Measurements from ENCODE around the gene CLPTM1L.
"Not testable (repeated sequence)": the region's sequence is repeated elsewhere in the genome, so short reads cannot be mapped to it uniquely, and the experiment has no call there.

CLPTM1L gene

DNA sequence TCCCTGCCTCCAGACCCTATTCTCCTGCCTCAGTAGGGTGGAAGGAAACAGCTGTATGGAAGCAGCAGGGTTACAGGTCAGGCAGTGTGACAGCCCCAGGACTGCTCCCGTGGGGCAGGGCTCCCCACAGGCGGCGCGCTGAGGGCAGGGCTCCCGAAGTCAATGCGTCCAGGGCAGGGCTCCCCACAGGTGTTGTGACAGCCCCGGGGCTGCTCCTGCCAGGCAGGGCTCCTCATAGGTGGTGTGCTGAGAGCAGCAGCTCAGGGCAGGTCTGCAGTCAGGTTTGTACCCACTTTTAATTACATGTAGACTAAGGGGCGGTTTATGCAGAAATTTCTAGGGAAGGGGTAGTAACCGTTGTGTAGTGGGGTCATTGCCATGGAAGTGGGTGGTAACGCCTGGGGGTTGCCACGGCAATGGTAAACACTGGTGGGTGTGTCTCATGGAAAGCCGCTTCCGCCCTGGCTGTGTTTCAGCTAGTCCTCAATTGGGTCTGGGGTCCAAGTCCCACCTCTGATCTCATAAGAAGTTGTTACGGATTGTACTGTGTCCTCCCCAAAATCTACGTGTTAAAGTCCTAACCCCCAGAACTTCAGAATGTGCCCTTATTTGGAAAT, 33.4 kb downstream of the CLPTM1L start:
- DNase-seq: no peak

DNA sequence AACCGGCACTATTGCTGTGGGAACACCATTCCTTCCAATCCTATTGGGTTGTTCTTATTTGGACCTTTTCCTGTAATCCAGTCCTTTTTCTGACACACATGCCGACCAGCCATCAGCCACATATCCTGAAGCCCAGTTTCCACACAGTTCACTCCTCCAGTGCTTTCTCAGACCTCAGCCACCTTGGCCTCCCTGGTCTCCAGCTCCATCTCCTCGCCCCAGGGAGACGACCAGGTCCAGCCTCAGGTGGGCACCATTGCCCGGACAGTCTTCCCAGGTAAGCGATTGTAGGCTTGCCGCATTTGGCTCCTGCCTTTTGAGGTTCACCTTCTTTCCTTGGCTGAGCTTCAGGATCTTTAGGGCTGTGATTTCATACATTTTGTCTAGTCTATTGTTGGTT, 34.8 kb downstream of the CLPTM1L start:
- no peak for DNase-seq

DNA sequence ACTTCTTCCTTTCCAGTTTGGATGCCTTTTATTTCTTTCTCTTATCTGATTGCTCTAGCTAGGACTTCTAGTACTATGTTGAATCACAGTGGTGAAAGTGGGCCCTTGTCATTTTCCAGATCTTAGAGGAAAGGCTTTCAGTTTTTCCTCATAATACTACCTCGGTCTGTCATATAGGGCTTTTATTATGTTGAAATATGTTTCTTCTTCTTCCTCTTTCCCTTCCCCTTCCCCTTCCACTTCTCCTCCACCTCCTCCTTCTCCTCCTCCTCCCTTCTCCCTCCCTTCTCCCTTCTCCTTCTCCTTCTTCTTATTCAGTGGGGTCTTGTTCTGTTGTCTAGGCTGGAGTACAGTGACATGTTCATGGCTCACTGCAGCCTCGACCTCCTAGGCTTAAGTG, 40.9 kb downstream of the CLPTM1L start:
- DNase-seq: no peak

GRCh38 chr5:1302258-1302657, 42.6 kb downstream of the CLPTM1L start:
- DNase-seq: no peak

DNA sequence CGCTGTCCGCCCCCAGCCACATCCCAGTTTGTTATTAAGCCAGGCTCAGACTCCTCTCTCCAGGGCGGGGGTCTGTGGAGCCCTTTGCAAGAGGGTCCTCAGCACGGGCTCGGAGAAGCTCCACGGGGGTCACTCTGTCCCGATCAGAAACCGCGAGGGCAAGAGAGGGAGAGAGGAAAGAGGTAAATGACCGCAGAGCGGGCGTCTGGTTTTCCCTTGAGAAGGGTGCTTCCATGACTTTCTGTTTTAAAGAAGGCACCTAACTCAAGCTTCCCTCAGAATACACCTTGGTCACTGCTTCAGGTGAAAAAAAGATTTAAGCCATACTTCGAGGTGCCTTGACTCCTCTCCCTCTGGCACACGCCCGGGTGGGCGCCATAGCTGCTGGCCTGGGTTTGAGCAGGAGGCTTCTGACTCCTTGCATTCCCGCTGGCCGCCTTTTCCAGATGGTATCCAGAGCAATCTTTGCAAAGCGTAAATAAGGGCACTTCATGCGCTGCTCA, 44.3 kb downstream of the CLPTM1L start:
- DNase-seq: no peak

GRCh38 chr5:1299961-1300360, 44.9 kb downstream of the CLPTM1L start:
- DNase-seq: no peak

DNA sequence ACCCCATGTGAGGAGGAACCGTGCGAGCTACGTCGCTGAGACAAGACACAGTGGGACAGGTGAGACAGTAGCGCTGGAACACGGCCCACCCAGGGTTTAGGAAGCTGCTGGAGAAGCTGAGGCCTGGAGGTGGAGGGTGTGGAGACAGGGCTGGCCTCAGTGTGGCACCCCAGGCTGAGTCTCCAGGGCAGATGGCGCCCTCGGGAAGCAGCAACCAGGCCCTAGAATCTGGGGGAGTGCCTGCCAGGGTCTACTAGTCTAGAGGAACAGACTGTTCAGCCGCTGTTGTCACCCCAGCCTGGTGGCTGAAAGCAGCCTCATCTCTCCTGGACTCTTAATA, 45.4 kb downstream of the CLPTM1L start:
- no peak for DNase-seq

GRCh38 chr5:1298723-1299510, 46.0 kb downstream of the CLPTM1L start:
- DNase-seq: no peak

GRCh38 chr5:1298067-1298551, 46.8 kb downstream of the CLPTM1L start:
- DNase-seq: no peak

- DNase-seq: peak; percentile 31
These were observed 47.7 kb downstream of the CLPTM1L start for GRCh38 chr5:1297243-1297642.

- DNase-seq: no peak
These were observed 49.3 kb downstream of the CLPTM1L start for GRCh38 chr5:1295650-1296037.

DNA sequence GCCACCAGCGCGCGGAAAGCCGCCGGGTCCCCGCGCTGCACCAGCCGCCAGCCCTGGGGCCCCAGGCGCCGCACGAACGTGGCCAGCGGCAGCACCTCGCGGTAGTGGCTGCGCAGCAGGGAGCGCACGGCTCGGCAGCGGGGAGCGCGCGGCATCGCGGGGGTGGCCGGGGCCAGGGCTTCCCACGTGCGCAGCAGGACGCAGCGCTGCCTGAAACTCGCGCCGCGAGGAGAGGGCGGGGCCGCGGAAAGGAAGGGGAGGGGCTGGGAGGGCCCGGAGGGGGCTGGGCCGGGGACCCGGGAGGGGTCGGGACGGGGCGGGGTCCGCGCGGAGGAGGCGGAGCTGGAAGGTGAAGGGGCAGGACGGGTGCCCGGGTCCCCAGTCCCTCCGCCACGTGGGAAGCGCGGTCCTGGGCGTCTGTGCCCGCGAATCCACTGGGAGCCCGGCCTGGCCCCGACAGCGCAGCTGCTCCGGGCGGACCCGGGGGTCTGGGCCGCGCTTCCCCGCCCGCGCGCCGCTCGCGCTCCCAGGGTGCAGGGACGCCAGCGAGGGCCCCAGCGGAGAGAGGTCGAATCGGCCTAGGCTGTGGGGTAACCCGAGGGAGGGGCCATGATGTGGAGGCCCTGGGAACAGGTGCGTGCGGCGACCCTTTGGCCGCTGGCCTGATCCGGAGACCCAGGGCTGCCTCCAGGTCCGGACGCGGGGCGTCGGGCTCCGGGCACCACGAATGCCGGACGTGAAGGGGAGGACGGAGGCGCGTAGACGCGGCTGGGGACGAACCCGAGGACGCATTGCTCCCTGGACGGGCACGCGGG, 49.9 kb downstream of the CLPTM1L start, which contains the start of gene TERT:
TERT (minus strand) TSS at position 234 of the 815 bp plus-strand sequence; CDS start at position 155, 79 bp downstream.
- no peak for DNase-seq

GRCh38 chr5:1294206-1294834, 50.6 kb downstream of the CLPTM1L start:
- no peak for DNase-seq

DNA sequence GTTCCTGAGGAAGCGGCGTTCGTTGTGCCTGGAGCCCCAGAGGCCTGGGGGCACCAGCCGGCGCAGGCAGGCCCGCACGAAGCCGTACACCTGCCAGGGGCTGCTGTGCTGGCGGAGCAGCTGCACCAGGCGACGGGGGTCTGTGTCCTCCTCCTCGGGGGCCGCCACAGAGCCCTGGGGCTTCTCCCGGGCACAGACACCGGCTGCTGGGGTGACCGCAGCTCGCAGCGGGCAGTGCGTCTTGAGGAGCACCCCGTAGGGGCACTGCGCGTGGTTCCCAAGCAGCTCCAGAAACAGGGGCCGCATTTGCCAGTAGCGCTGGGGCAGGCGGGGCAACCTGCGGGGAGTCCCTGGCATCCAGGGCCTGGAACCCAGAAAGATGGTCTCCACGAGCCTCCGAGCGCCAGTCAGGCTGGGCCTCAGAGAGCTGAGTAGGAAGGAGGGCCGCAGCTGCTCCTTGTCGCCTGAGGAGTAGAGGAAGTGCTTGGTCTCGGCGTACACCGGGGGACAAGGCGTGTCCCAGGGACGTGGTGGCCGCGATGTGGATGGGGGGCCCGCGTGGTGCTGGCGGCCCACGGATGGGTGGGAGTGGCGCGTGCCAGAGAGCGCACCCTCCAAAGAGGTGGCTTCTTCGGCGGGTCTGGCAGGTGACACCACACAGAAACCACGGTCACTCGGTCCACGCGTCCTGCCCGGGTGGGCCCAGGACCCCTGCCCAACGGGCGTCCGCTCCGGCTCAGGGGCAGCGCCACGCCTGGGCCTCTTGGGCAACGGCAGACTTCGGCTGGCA, 51.3 kb downstream of the CLPTM1L start:
- no peak for DNase-seq

GRCh38 chr5:1292846-1293415, 52.0 kb downstream of the CLPTM1L start:
- no peak for DNase-seq

GRCh38 chr5:1292139-1292538, 52.8 kb downstream of the CLPTM1L start:
- DNase-seq: no peak

GRCh38 chr5:1291611-1292080, 53.3 kb downstream of the CLPTM1L start:
- DNase-seq: no peak

DNA sequence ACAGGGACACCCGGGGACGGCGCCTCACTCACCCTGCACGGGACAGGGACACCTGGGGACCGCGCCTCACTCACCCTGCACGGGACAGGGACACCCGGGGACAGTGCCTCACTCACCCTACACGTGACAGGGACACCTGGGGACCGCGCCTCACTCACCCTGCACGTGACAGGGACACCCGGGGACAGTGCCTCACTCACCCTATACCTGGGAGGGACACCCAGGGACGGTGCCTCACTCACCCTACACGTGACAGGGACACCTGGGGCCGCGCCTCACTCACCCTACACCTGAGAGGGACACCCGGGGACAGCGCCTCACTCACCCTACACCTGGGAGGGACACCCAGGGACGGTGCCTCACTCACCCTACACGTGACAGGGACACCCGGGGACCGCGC, 53.9 kb downstream of the CLPTM1L start:
- DNase-seq: not testable (repeated sequence)

GRCh38 chr5:1289559-1289958, 55.3 kb downstream of the CLPTM1L start:
- DNase-seq: not testable (repeated sequence)

DNA sequence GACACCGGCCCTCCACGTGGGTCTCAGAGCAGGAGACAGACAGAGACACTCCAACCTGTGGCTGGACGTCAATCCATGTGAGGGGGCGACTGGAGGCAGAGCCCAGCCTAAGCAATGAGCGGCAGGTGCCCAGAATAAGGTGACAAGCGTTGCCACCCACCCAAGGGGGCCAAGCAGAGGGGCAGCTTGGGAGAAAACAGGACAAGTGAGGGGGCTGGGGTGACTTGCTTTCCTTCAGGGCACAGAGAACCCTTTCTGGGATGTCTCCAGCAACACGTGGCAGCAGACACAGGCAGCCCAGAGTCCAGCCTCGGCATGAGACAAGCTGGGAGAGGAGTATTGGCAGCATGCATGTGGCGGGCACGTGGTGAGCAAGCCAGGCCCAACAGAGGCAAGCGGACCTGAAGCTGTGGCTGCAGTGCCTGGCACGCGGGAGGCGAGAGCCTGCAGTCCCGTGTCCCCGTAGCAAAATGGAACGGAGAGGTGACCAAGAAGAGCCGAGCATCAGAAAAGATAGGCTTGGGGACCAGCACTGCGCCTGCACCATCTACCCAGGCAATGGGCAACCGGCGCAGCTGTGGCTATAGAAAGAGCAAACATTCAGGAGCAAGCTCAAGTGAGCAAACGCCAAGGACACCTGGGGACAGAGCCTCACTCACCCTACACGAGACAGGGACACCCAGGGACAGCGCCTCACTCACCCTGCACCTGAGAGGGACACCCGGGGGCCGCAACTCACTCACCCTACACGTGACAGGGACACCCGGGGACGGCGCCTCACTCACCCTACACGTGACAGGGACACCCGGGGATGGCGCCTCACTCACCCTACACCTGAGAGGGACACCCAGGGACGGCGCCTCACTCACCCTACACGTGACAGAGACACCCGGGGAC, 56.2 kb downstream of the CLPTM1L start:
- no peak for DNase-seq

Data from NCI-H1092 treated with DMSO at 0.1 percent for 48 hours (cell line).